NCI-H1417 (cell line): Measurements from ENCODE around the gene CDH26.
A peak's percentile ranks its signal among the peaks of the same experiment; 100 is the strongest.

Experiments used
- DNase-seq, 3 experiments: peaks; one replicate each; lab custom pipeline; 2025; lab: John Stamatoyannopoulos, UW

Gene CDH26

DNA sequence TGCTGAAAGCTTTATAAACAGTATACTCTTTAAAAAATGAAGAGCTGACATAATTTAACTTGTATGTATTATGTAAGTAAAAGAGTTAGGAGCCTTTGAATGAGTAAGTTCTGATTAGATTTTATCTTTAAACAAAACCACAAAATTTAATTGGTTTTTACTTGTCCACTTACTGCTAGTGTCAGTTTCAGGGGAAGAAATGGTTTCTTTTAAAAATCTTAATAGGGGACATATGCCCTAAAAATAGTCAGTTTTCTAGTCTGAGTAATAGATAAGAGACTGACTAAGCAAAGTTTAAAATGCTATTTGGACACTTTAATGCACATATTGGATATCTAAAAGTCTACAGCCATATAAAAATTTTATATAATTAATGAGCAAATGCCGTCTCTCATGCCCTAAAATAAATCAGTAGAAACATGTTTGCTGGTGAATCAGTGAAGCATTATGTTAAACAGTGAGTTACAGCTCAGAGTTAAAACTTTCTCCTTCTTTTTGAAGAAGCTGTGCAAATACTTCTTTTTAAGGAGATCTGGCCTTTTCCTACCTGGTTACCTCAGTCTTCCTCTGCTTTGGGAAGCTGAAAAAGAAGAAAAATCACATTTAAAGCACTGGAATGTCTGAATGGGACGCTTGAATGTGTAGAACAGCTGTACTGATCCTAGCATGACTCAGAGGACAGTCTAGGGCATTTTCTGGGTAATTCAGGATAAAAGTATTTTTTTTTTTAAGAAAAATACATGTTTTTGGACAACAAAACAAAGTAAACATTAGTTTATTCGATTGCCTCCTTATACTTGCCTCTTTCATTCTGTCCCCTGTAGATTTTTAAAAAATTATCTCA, 55.3 kb downstream of the CDH26 start:
- no peak for DNase-seq

GRCh38 chr20:60016406-60016805, 58.2 kb downstream of the CDH26 start:
- DNase-seq: no peak

DNA sequence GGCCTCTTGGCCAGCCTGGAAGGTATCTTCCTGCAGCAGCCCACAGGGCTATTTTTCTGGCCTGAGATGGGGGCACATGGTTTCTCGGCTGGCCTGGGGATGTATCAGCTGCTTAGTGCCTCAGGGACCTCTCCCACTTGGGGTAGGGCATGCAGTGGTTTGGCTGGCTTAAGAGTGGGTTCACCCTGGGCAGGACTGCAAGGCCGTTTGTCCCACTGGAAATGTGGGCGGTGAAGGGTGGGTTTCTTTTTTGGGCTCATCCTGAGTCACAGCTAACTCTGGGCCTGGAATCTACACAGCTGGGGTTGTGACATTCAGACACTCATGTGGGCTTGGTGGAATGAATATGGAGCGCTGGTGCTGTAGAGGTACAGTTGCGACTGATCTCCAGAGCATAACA, 62.0 kb downstream of the CDH26 start:
- no peak for DNase-seq

DNA sequence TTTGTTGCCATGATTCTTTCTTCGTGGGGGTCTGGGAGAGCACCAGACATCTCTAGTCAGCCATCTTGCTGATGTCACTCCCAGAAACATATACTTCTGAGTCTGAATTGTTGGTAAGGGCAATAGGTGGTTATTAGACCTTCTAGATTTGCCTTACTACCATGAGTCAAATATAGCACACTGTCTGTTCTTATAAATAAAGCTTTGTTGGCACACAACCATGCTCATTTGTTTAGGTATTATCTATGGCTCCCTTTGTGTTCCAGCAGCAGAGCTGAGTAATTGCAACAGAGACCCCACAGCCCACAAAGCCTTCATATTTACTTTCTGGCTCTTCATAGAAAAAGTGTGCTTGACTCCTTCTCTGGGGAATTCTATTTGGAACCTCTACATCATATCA, 62.9 kb downstream of the CDH26 start:
- DNase-seq: no peak

- no peak for DNase-seq
Observed at GRCh38 chr20:60022849-60023248, 64.6 kb downstream of the CDH26 start.

DNA sequence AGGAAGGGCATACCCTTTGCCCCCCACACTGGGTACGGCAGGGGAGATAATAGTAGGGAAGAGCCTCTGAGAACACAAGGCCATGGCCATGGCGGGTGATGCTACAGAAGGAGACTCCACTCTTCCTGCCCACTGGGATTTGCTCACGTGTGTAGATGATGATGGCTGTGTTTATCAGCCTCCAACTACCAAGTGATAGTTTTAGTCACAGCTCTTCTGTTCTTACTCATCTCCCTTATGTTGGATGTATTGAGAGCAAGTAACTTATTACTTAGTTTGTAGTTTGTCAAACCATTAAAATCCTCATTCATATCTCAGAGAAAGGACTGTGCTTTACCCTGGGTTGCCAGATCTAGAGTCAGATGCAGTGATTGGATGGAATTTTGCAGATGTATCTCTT, 66.0 kb downstream of the CDH26 start:
- no peak for DNase-seq

DNA sequence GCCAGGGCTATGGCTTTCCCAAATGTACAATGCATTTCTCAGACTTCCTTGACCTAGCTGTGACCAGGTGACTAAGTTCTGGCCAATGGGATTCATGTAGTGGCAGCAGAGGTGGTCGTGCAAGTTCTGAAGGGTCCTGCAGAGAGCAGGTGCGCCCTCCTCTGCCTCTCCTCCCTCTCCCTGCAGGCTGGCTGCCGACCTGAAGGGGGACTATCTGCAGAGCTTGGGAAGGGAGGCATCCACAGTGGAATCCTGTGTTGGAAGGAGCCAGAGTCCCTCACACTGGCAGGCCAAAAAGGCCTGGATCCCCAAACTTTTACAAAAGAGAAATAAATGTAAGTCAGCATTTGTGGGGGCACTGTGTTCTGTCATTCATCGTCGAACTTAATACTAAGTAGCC, 66.6 kb downstream of the CDH26 start:
- no peak for DNase-seq

DNA sequence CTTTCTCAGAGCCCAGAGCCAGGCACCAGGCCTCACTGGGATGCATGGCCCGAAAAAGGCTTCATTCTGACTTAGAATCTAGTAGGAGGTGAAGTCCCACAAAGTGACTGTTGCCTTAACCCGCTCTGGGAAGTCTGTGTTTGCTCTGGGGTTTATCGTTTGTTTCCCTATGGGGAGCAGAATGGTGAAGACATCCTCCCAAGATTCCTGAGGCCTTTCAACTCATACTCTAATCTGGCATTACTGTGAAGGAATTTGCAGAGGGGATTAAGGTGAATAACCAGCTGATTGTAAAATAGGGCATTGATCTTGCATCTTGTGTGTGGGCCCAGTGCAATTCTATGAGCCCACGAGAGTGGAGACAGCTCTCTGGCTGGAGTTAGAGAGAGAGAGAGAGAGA, 67.8 kb downstream of the CDH26 start:
- DNase-seq: no peak

GRCh38 chr20:60030471-60030870, 72.2 kb downstream of the CDH26 start:
- no peak for DNase-seq

GRCh38 chr20:60031107-60031506, 72.9 kb downstream of the CDH26 start:
- no peak for DNase-seq

- no peak for DNase-seq
Observed at GRCh38 chr20:60034231-60035110, 76.2 kb downstream of the CDH26 start.

- DNase-seq: no peak
Observed at GRCh38 chr20:60035486-60035885, 77.3 kb downstream of the CDH26 start.

- DNase-seq: no peak
Observed at GRCh38 chr20:60036346-60036745, 78.1 kb downstream of the CDH26 start.

DNA sequence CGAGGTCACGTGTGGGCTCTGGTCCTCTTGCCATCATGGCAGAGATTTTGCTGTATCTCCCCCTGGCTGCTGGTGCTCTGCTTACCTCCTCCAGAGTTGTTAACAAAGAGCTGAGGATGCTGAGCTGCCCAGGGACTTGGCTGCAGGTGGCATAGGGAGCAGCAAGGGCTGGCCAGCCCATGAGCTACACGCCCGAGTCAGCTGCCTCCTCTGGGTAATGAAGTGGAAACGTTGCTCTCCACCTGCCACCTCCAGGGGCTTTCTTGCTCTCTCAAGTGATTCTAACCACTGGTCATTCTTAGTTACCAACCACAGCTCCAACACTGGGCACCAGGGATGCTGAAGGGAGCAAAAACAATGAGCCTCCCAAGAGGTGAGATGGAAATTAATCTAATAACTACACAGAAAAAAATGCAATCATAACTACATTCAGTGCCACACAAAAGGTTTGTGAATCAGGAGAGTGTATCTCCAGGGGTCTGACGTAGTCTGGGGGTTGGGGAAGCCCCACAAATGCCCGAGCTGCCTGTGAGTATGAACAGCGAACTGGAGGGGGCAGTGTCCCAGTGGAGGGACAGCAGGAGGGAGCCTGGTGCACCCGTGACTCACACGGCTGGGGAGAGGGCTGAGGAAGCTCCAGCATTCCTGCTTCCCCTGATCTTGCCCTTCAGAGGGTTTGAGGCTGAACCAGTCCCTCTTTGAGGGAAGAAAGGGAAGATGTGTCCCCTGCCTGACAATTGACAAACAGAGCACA, 78.7 kb downstream of the CDH26 start:
- DNase-seq: peak; percentile 19 to 74 (median 43)

DNA sequence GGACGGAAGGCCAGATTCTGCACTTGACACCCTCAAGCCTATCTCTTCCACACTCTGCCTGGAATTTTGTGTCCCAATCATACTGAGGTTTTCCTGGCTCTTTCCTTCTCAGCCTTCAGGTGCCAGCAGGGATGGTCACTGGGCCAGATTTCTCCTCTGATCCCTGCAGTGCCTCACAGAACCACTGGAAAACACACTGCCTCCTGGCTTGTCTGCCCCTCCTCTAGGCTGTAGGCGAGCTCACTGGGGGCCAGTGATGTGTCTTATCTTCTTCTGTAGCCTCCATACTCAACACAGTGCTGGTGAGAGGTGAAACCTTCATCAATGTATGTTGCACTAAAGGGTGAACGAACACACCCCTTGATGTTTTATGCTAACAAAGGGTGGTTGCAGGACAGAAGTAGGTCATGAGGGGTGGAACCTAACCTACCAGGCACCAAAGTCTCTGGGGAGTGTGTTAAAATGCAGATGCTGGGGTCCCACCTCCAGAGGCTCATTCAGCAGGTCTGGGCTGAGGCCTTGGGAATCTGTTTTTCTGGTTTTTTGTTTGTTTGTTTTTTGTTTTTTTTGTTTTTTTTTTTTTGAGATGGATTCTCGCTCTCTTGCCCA, 80.3 kb downstream of the CDH26 start:
- no peak for DNase-seq

GRCh38 chr20:60039526-60039925, 81.3 kb downstream of the CDH26 start:
- no peak for DNase-seq

DNA sequence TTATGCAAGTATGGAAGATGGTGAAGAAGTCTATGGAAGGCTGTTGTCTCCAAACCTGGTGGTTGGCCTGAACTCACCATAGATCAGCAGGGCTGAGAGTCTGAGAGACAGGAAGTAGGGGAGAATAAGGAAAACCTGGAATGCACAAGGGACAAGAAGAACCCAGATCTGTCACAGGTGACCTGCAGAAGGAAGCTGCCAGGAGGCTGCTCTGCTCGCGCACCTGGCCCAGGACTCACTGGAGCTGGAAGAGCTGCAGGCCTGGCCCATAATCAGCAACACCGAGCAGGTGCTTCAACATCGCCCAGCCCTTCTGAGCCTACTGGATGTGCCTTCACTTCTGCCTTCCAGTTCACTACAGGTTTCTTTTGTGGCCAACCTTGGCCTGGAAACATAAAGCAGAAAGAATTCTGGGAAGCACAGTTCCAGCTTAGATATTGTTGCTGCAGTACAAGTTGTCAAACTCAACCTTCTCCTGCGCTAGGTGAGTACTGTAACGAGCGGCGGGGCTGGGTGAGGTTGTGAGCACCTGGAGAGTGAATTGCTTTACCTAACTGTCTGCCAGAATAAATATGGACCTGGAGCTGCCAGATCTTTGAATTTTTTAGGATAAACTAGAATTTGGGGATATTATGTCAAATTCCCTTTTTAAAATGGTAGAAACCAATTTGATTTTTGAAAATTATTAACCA, 82.4 kb downstream of the CDH26 start:
- peak in 1 of 3 experiments; percentile 16 for DNase-seq

- DNase-seq: peak in 1 of 3 experiments; percentile 31
Observed at GRCh38 chr20:60041436-60042165, 83.4 kb downstream of the CDH26 start.

- no peak for DNase-seq
Observed at GRCh38 chr20:60043435-60043834, 85.2 kb downstream of the CDH26 start.

- DNase-seq: no peak
Observed at GRCh38 chr20:60046011-60046413, 87.8 kb downstream of the CDH26 start.

GRCh38 chr20:60046436-60046835, 88.2 kb downstream of the CDH26 start:
- DNase-seq: no peak
